Stimulated activated naive CD8-positive, alpha-beta T cell treated with anti-CD3 and anti-CD28 coated beads, Interleukin-15, amount 100 ng/mL, for 72 hours (primary cell): ENCODE results near the gene RAB41.
"Not testable (repeated sequence)": the region's sequence is repeated elsewhere in the genome, so short reads cannot be mapped to it uniquely, and the experiment has no call there.

Source experiments
- ATAC-seq: fragments of 150-1000 bp; cut with Tn5 transposase; 2 replicates; pipeline ENCODE4 v1.10.0; 2021; ENCODE audit warnings: mild to moderate bottlenecking, moderate library complexity
- DNase-seq, 2 donors: peaks; one replicate each; pipeline ENCODE4 v3.0.0; 2021 to 2022
- H3K27ac Mint-ChIP-seq, 2 donors: one replicate each; pipeline ENCODE4 v1.8.0; 2022; ENCODE audit warnings: mild to moderate bottlenecking in 2 of 2, mixed read lengths in 2 of 2, moderate library complexity in 2 of 2
- H3K27me3 Mint-ChIP-seq: one replicate; pipeline ENCODE4 v1.8.0; 2022; ENCODE audit warnings: mixed read lengths
- H3K4me1 Mint-ChIP-seq: one replicate; pipeline ENCODE4 v1.8.0; 2022; ENCODE audit warnings: mild to moderate bottlenecking, mixed read lengths
- H3K4me3 Mint-ChIP-seq, 2 donors: one replicate each; pipeline ENCODE4 v1.8.0; 2022; ENCODE audit warnings: mild to moderate bottlenecking in 2 of 2, mixed read lengths in 2 of 2, moderate library complexity in 1 of 2
- H3K9me3 Mint-ChIP-seq, 2 donors: one replicate each; pipeline ENCODE4 v1.8.0; 2022; ENCODE audit warnings: mixed read lengths in 2 of 2

Gene RAB41

DNA sequence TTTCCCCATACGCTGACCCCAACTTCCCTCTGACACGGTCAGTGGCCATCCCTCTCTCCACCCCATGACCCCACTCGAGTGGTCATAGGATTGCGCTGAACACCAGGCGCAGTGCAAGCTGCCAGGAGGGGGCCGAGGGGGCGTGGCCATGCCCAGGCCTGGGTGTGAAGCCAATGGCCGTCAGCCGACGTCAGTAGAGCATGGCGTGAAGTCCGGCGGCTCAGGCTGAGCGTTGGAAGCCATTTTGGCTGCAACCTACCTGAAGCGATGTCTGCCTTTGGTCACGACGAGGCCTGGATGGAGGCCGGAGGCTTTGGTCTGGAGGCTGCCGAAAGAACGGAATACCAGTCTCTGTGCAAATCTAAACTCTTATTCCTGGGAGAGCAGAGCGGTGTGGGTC lies at the start of gene RAB41:
Gene RAB41 (plus strand): TSS at position 222 of the 400 bp plus-strand sequence. CDS start 46 bp downstream, at position 268.
- Mint-ChIP-seq H3K27me3 (no peaks in the 10 kb centered on the region), H3K4me3 (no peak within 1 kb of the TSS), H3K9me3 (no peaks in the 10 kb centered on the region), H3K27ac (no peak within 1 kb of the TSS), H3K4me1 (no peaks in the 10 kb centered on the region)
- DNase-seq (no peak), ATAC-seq (no peak)

DNA sequence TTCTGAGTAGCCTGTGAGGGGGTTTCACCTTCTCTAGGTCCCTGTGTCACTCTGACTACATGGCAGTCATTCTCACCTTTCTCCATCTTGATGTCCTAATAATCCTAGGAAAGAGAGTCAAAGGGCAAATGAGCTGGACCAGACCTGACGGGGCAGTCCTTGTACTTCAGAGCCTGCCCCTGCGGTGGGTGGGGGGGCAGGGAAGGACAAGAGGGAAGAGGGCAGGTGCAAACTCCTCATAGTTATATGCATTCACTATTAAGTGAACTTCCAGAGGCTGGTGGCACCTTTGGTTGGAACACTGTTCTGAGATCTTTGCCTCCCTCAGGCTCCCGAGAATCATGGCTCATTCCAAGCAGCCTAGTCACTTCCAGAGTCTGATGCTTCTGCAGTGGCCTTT lies 47.6 kb upstream of the RAB41 start, which contains the start of gene AWAT1:
Gene AWAT1 (plus strand): TSS at position 301 of the 400 bp plus-strand sequence. CDS start 41 bp downstream, at position 342.
- peak within 1 kb of the TSS in 1 of 2 donors; percentile 9 for H3K4me3 Mint-ChIP-seq
- ATAC-seq: no peak
- no peaks in the 10 kb centered on the region for H3K27me3 Mint-ChIP-seq
- no peak for DNase-seq
- peaks cover 30% of the 10 kb centered on the region for H3K4me1 Mint-ChIP-seq
- no peaks in the 10 kb centered on the region for H3K9me3 Mint-ChIP-seq
- peak within 1 kb of the TSS; percentile 90 to 91 for H3K27ac Mint-ChIP-seq

DNA sequence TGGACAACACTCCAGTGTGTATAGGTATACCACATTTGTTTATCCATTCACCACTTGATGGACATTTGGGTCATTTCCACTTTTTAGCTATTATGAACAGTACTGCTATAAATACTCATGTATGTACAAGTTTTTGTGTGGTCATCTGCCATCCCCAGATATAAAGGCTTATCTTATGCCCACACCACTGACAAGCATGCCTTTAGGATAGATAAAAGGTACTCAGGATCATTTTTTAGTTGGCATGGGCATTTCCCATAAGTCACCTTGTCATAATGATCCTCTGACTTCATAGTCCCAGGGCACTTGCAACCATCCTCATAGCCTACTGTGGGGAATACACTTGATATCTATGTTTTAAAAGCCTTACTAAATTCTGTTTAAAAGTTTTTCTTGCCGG lies 41.2 kb upstream of the RAB41 start:
- no peaks in the 10 kb centered on the region for H3K9me3 Mint-ChIP-seq
- ATAC-seq (no peak), DNase-seq (no peak)
- no peaks in the 10 kb centered on the region for H3K27me3 Mint-ChIP-seq
- peaks cover 6% of the 10 kb centered on the region for H3K4me1 Mint-ChIP-seq
- H3K27ac Mint-ChIP-seq: no peak overlapping the region
- no peak overlapping the region for H3K4me3 Mint-ChIP-seq

DNA sequence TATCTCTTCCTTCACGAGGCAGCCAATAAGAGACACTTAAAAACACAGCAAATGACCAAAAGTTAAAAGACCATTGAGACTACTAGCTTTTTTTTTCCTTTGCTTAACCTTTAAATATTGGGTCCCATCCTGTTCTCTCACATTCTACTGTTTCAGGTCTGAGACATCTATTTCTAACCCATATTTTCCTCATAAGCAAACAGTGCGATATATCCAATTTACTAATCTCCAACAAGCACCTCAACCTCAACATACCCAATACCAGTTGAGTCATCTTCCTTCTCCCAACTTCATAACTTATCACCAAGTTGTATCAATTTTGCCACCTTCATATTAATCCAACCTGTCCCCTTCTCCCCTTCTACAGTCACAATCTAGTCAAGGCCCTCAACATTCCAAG lies 40.5 kb upstream of the RAB41 start:
- Mint-ChIP-seq H3K4me3 (no peak overlapping the region), H3K9me3 (no peaks in the 10 kb centered on the region), H3K27ac (no peak overlapping the region), H3K27me3 (no peaks in the 10 kb centered on the region), H3K4me1 (peaks cover 6% of the 10 kb centered on the region)
- no peak for DNase-seq
- peak; percentile 52 for ATAC-seq

DNA sequence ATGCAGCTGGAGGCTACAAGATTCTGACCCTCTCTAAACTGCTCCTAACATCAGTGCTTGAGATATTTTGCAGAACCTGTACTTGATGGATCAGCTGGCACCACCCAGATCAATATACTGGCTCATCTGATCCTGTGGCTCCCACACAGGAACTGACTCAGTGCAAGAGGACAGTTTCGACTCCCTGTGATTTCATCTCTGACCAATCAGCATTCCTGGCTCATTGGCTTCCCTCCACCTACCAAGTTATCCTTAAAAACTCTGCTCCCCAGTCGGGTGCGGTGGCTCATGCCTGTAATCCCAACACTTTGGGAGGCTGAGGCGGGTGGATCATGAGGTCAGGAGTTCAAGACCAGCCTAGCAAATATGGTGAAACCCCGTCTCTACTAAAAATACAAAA lies 38.4 kb upstream of the RAB41 start:
- H3K27me3 Mint-ChIP-seq, H3K27ac Mint-ChIP-seq, H3K4me1 Mint-ChIP-seq, H3K4me3 Mint-ChIP-seq, DNase-seq, ATAC-seq, H3K9me3 Mint-ChIP-seq: not testable (repeated sequence)

DNA sequence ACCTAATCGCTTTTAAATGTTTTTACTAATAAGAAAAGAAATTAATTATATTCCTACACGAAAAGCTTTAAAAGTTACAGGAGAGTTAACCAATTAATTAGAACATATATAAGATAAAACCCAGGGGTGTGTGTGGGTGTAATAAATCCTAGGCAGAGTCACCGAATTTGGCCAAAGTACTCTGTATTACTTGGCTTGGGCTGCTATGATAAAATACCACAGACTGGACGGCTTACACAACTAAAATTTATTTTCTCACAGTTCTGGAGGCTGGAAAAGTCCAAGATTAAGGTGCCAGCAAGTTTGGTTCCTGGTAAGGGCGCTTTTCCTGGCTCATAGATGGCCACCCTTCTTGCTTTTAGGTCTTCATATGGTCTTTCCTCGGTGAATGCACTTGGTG lies 37.1 kb upstream of the RAB41 start:
- Mint-ChIP-seq H3K4me3 (no peak overlapping the region), H3K27ac (no peak overlapping the region), H3K27me3 (no peaks in the 10 kb centered on the region), H3K4me1 (no peaks in the 10 kb centered on the region), H3K9me3 (no peaks in the 10 kb centered on the region)
- ATAC-seq: no peak
- no peak for DNase-seq

DNA sequence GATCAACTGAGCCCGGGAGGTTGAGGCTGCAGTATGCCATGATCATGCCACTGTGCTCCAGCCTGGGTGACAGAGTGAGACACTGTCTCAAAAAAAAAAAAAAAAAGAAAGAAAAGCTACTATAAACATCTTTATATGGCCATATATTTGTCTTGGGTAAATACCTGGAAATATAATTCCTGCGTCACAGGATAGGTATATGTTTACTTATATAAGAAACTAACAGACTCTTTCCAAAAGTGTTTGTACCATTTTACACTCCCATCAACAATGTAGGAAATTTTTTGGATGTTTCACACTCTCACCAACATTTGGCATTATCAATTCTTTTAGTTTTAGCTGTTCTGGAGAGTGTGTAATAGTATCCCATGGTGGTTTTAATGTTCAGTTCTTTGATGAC lies 34.7 kb upstream of the RAB41 start:
- no peak overlapping the region for H3K27ac Mint-ChIP-seq
- DNase-seq (no peak), ATAC-seq (no peak)
- no peaks in the 10 kb centered on the region for H3K27me3 Mint-ChIP-seq
- no peaks in the 10 kb centered on the region for H3K9me3 Mint-ChIP-seq
- H3K4me3 Mint-ChIP-seq: no peak overlapping the region
- H3K4me1 Mint-ChIP-seq: no peaks in the 10 kb centered on the region

DNA sequence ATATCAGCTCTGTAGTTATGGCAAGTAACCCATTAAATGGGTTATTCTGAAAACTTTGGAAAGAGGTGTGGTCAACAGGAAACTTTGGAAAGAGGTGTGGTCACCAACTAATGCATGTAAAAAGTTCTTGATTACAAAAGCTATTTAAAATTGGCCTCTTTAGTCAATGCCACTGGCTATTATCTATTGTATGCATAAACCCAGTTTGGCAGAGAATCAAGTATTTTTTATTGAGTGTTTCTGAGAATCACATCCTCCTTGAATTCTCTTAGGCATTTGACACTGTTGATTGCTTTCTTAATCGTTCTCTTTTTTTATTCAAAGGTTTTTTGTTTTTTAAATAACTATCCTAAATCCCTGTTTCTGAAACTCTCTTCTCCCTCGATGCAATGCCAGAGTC lies 29.5 kb upstream of the RAB41 start:
- ATAC-seq (no peak), DNase-seq (no peak)
- no peaks in the 10 kb centered on the region for H3K9me3 Mint-ChIP-seq
- no peak overlapping the region for H3K27ac Mint-ChIP-seq
- no peak overlapping the region for H3K4me3 Mint-ChIP-seq
- no peaks in the 10 kb centered on the region for H3K27me3 Mint-ChIP-seq
- H3K4me1 Mint-ChIP-seq: peaks cover 24% of the 10 kb centered on the region

DNA sequence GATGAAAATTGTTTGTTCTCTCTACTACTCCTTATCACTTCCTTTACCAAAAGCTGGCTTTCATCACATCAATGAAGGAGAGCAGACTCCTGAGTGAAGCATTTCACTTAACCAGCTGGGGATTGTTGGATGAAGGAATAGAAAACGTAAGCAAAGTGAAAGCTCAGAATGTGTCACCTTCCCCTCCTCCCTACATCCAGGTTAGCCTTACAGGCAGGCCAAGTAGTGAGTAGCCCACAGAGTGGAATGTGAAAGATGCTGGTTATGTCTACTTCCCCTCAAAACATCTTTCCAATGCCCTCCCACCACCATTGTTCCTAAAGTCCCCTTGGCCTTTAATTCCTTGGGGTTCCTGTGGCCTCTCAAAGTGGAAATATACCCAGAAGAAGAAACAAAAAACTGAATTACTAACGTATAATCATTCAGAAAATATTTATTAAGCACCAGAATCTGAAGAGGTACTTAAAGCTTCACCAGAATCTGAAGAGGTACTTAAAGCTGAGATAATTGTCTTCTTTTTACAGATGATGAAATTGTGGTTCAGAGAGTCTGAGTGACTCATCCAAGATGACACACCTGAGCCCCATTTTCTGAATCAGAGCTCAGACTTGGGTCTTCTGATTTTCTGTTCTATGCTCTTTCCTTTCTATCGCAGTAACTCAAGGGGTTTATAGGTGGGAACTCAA lies 28.5 kb upstream of the RAB41 start:
- H3K27me3 Mint-ChIP-seq: no peaks in the 10 kb centered on the region
- no peaks in the 10 kb centered on the region for H3K9me3 Mint-ChIP-seq
- peak in 1 of 2 donors; percentile 16 for DNase-seq
- ATAC-seq: peak; percentile 94
- peak overlapping the region; percentile 48 to 51 for H3K4me3 Mint-ChIP-seq
- H3K27ac Mint-ChIP-seq: peak overlapping the region; percentile 90 to 97
- peaks cover 24% of the 10 kb centered on the region for H3K4me1 Mint-ChIP-seq

DNA sequence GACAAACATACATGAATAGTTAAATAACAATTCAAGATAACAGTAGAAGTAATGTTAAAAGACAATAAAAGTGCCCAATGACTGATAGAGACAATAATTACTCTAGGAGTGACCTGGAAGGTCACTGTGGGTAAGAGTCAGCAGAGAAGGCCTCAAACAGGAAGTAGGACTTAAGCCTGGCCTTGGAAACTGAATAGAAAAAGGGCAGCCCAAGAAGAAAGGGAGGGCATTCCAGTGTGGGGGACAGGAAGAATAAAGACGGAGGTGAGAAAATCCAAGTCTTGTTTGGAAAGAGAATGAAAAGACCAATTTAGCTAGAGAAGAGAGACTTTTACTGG lies 27.9 kb upstream of the RAB41 start:
- H3K4me1 Mint-ChIP-seq: peaks cover 24% of the 10 kb centered on the region
- H3K27me3 Mint-ChIP-seq: no peaks in the 10 kb centered on the region
- peak overlapping the region; percentile 90 to 97 for H3K27ac Mint-ChIP-seq
- ATAC-seq (peak; percentile 68), DNase-seq (no peak)
- no peaks in the 10 kb centered on the region for H3K9me3 Mint-ChIP-seq
- peak overlapping the region; percentile 48 to 51 for H3K4me3 Mint-ChIP-seq

DNA sequence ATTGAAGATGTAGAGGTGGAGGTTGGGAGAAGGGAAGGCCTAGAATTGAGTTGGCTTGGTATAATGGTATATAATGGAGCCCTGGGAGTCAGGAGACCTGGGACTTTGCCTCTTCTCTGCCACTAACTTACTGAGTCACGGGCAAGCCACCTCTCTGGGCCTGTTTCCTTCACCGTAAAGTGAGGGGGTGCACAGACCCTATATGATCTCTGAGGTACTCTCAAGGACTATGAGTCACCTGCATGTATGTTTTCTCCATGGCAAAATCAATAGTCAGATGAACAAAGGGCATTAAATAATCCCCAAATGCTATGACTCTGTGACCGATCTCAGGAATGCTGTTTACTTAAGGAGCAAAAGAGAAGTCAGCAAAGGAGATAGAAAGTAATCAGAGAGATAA lies 27.1 kb upstream of the RAB41 start:
- H3K9me3 Mint-ChIP-seq: no peaks in the 10 kb centered on the region
- H3K27me3 Mint-ChIP-seq: no peaks in the 10 kb centered on the region
- peaks cover 24% of the 10 kb centered on the region for H3K4me1 Mint-ChIP-seq
- no peak overlapping the region for H3K4me3 Mint-ChIP-seq
- peak overlapping the region; percentile 36 to 44 for H3K27ac Mint-ChIP-seq
- ATAC-seq (no peak), DNase-seq (no peak)

DNA sequence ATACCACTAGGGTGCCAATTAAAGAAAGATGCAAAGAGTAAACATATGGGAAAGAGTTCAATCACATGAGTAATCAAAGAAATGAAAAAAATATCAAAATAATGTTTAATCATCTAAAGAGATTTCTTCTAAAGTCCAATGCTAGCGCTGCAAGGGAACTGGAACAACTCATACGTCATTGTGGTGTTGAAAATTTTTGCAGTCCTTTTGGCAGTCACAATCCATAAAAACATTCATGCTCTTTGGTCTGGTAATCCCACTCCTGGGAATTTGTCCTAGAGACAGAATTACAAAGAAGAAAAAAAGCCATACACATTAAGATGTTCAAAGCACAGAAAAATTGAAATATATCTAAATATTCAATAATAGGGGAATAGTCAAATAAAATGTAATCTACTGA lies 26.5 kb upstream of the RAB41 start:
- Mint-ChIP-seq H3K9me3 (no peaks in the 10 kb centered on the region), H3K4me3 (no peak overlapping the region), H3K27me3 (no peaks in the 10 kb centered on the region), H3K4me1 (peaks cover 24% of the 10 kb centered on the region), H3K27ac (no peak overlapping the region)
- ATAC-seq (no peak), DNase-seq (no peak)

DNA sequence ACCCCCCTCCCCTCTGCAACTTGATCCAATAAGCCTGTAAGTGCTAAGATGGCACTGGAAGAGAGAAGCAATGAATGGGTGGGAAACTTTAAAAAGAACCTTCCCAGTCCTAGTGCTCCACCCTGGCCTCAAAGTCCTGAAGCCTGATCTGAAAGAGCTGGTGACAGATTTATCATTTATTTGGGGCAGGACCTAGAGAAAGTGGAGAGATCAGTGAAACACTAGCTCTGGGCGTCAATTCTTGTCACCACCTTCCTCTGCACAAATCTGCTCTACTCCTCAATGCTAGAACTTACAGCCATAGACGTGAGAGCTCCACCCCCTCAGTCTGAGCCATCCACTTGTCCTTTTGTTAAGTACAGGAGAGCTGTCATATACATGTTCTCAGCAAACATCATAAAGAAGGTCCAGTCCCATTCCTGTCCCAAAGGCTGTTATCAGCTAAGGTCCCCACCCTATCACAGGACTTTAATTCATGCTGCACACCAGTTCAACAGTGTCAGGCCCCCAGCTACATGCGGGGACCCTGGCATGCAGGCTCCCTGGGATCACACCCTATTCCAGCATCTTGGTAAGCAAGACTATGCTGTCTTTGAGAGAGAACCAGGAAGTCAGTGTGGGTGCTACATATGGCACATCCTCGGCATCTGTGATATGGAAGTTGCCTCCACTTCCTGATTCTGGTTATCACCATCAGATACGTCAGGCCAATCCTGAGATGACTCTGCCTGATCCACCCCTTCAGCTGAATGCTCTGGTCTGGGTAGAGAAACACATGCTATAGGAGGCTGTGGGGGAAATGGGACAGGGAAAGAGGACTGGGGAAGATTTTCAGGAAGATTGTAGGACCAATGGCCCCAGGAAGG lies 24.3 kb upstream of the RAB41 start:
- H3K4me1 Mint-ChIP-seq: peaks cover 24% of the 10 kb centered on the region
- H3K27me3 Mint-ChIP-seq: no peaks in the 10 kb centered on the region
- no peaks in the 10 kb centered on the region for H3K9me3 Mint-ChIP-seq
- peak overlapping the region in 1 of 2 donors; percentile 3 for H3K27ac Mint-ChIP-seq
- DNase-seq: no peak
- no peak for ATAC-seq
- H3K4me3 Mint-ChIP-seq: no peak overlapping the region

DNA sequence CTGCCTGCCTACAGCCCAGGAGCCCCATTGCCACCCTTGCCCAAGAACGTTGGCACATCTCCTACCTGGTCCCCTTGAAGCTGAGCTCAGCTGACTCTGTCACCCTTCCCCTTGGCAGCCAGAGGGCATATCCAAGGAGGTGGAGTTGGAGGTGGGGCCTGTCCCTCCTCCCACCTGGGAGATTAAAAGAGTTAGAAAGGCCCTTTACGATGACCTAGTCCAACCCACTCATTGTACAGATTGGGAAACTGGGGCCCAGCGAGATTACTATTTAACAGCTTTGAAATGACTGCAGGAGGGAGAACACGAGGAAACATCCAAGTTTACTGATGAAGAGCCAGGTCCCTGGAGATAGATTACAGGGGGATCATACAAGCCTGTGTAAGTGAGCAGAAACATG lies 21.9 kb upstream of the RAB41 start, which contains the start of gene P2RY4:
Gene P2RY4 (minus strand): TSS at position 101 of the 400 bp plus-strand sequence. CDS start 580 bp downstream, outside the sequence.
- DNase-seq (no peak), ATAC-seq (no peak)
- Mint-ChIP-seq H3K4me3 (no peak within 1 kb of the TSS), H3K27ac (peak within 1 kb of the TSS in 1 of 2 donors; percentile 77), H3K9me3 (no peaks in the 10 kb centered on the region), H3K4me1 (peaks cover 6% of the 10 kb centered on the region), H3K27me3 (no peaks in the 10 kb centered on the region)

DNA sequence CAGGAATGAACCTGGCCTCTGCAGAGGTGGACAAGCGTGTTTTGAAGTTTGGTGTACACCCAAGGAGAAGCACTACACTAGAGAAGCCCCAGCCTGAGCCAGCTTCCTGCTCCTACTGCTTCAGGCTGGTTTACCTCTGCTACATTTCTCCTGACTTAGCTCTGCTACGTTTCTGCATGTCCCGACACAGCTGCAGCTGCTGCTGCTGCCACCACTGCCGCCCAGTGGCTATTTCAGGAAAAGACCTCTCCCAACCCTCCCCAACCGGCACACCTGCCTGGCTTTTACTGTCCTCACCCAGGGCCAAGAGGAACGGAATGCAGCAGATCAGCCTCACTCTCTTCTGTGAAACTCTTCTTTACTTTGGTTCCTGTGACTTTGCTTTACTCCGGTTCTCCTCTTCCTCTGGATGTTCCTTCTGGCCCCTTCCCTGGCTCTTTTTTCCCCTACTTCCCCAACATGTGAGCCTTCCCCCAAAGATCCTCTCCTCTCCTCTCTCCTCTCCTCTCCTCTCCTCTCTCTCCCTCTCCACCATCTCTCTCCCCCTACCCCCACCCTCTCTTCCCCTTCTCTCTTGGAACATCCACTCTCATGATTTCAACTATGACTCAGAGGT lies 18.9 kb upstream of the RAB41 start:
- Mint-ChIP-seq H3K9me3 (no peaks in the 10 kb centered on the region), H3K4me3 (no peak overlapping the region), H3K27me3 (no peaks in the 10 kb centered on the region), H3K27ac (peak overlapping the region in 1 of 2 donors; percentile 85), H3K4me1 (peaks cover 6% of the 10 kb centered on the region)
- DNase-seq (peak; percentile 13 to 51), ATAC-seq (peak; percentile 86)

DNA sequence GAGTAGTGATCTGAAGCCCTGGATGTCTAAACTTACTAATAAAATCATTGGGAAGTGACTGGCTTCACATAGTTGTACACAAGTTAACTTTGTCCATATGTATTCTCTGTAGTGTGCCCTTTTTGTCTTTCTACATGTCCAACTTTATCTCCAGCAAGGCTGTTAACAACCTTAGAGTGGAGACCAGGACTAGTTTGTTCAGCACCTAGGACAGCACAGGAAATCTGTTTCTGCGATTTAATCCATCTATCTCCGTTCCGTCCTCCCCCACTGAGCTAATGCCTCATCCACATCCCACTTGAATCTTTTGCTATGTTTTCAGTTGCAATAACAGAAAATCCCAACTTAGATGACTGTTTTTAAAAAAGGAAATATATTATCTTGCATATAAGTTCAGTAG lies 17.2 kb upstream of the RAB41 start:
- H3K27ac Mint-ChIP-seq: no peak overlapping the region
- H3K4me3 Mint-ChIP-seq: no peak overlapping the region
- H3K4me1 Mint-ChIP-seq: peaks cover 6% of the 10 kb centered on the region
- ATAC-seq: no peak
- DNase-seq: no peak
- no peaks in the 10 kb centered on the region for H3K9me3 Mint-ChIP-seq
- no peaks in the 10 kb centered on the region for H3K27me3 Mint-ChIP-seq
